Heart left ventricle (tissue), 16 donors: Measurements from ENCODE around the gene RUSF1. TPM values are rescaled to one million over a fixed set of nuclear protein-coding genes. Genes with fewer than 3 reads are reported as not detected.
"Not testable (repeated sequence)": the region's sequence is repeated elsewhere in the genome, so short reads cannot be mapped to it uniquely, and the experiment has no call there.

Experiments used
- ATAC-seq, 4 donors: fragments of 200-7000 bp; cut with Tn5 transposase; one replicate each; pipeline ENCODE4 v1.9.1; 2020 to 2022; ENCODE audit warnings: moderate library complexity in 4 of 4, mild to moderate bottlenecking in 3 of 4, moderate number of reproducible peaks in 1 of 4
- DNase-seq, 5 donors: peaks; one replicate each; pipeline ENCODE4 v3.0.0-alpha.2; 2020
- H3K27ac ChIP-seq, 12 donors: fragments of 200-600 bp; sonication (generic) in 4 of 12; one replicate each; pipeline versions ENCODE4 v1.5.0 to v1.8.0; 2016 to 2022; ENCODE audit warnings: mild to moderate bottlenecking in 2 of 12
- H3K27me3 ChIP-seq, 9 donors: fragments of 200-600 bp; sonication (generic) in 2 of 9; one replicate each; pipeline versions ENCODE4 v1.5.1 to v1.8.0; 2016 to 2022; ENCODE audit warnings: mild to moderate bottlenecking in 3 of 9
- H3K36me3 ChIP-seq, 9 donors: fragments of 200-600 bp; sonication (generic) in 2 of 9; one replicate each; pipeline versions ENCODE4 v1.5.0 to v1.8.0; 2018 to 2022; ENCODE audit warnings: mild to moderate bottlenecking in 2 of 9
- H3K4me1 ChIP-seq, 12 donors: fragments of 200-600 bp; sonication (generic) in 4 of 12; one replicate each; pipeline versions ENCODE4 v1.5.0 to v1.8.0; 2016 to 2022; ENCODE audit warnings: mild to moderate bottlenecking in 3 of 12
- H3K4me3 ChIP-seq, 12 donors: fragments of 200-600 bp; sonication (generic) in 4 of 12; one replicate each; pipeline versions ENCODE4 v1.5.0 to v1.8.0; 2017 to 2022; ENCODE audit warnings: mild to moderate bottlenecking in 9 of 12, moderate library complexity in 4 of 12
- H3K9me3 ChIP-seq, 12 donors: fragments of 200-600 bp; sonication (generic) in 4 of 12; one replicate each; pipeline versions ENCODE4 v1.5.0 to v1.8.0; 2016 to 2022; ENCODE audit warnings: mild to moderate bottlenecking in 1 of 12
- CTCF ChIP-seq, 12 donors: fragments of 200-600 bp; sonication (generic) in 4 of 12; IDR thresholded peaks; one replicate each; pipeline versions ENCODE4 v1.5.0 to v1.8.0; 2018 to 2022; ENCODE audit warnings: antibody characterized with exemption in 12 of 12, mild to moderate bottlenecking in 5 of 12
- POLR2A ChIP-seq, 2 donors: fragments of 450-650 bp; IDR thresholded peaks; one replicate each; pipeline ENCODE4 v1.6.1; 2017; ENCODE audit warnings: antibody characterized with exemption in 2 of 2, mild to moderate bottlenecking in 2 of 2, moderate library complexity in 2 of 2
- WGBS, 4 donors: extraction: QIAGEN DNeasy Blood & Tissue Kit in 2 of 4; methylation state at CpG; one replicate each; pipeline versions ENCODE4 v1.1.5 to v1.1.7; 2013 to 2018; 5-methylcytosine and 5-hydroxymethylcytosine counted together
- intact Hi-C, 10 donors: fragments of 100-400 bp; cut with DNase I; formaldehyde crosslinking; loops; one replicate each; pipeline versions ENCODE4 v1.11.1 to v1.14.2; 2022
- polyA plus RNA-seq, 2 donors: library from polyadenylated mRNA; stranded (reverse); fragments of 200-250 nt; gene quantifications; one replicate each; pipeline ENCODE4 v1.2.3, GENCODE V29; 2013
- total RNA-seq, 9 donors: library from RNA; depleted of rRNA in 2 of 9; stranded (reverse); fragments of >200 nt in 2 of 9; fragmentation: NEBNext Ultra II Directional in 3 of 9; extraction: Animal tissue kit (Norgen Biotek cat#: 25700) in 3 of 9; gene quantifications; one replicate each; pipeline versions ENCODE4 v1.1.0 to v1.2.4, GENCODE V29; 2016 to 2023
- donor health status: ischemic (EF 13 %, LVEDD 7.1; RV severe dilation, severe dysfunction).
- donor health status: healthy with polysubstance abuse.
- donor health status: DM: no; HTN: yes; CAD: no.
- donor health status: DM: no; HTN: no; CAD: no.
- donor health status: ischemic (EF 25% LVEDD 6.9; RV normal size, moderate dysfunction).
- donor health status: ischemic (EF 25% LVEDD 5.7; RV mildly dilated, moderate dysfunction).
- donor health status: healthy.
- donor health status: DM: yes; HTN: yes; CAD: no.
- donor health status: ischemic (EF 35%, LVEDD 5.7; RV mildly dilated, moderate dysfunction).
- donor health status: nonischemic (EF 11% LVEDD 7.7; RV severe dilation, severe dysfunction).
- donor health status: DM: yes; HTN: yes; CAD: no.
- donor health status: PGD.
- donor health status: ischemic (EF 29% LVEDD 5.4; RV normal size, mild dysfunction).
- donor health status: nonischemic (EF 23%, LVEDD 6.1; RV moderate dilation, normal function).

The RUSF1 gene
- total and polyA plus RNA-seq, 11 donors = 17.8 to 32.5 (median 22.4) TPM

- H3K9me3 ChIP-seq = no peaks in the 10 kb centered on the region
- H3K27me3 ChIP-seq = peaks cover 0 to 23% (median 7%) of the 10 kb centered on the region in 9 donors
- no peak for DNase-seq
- 50 to 69% (median 61%) methylated on average over 10 to 14 of the region's 14 CpGs for whole genome bisulfite sequencing, 4 donors
- peaks cover 8 to 30% (median 23%) of the 10 kb centered on the region in 12 donors for H3K4me1 ChIP-seq
- H3K4me3 ChIP-seq = no peak overlapping the region
- intact Hi-C loops = loop anchor here in 2 of 10 donors (1.0 to 10.0 kb wide), 2 partner anchors 13 to 220 kb away; no protein-coding TSS in a partner anchor
- ATAC-seq = no peak
- no peak overlapping the region for H3K27ac ChIP-seq
- TF ChIP-seq POLR2A (IDR thresholded peaks at IDR 0.05) (no peak), CTCF (IDR thresholded peaks at IDR 0.05) (no peak)
- peaks cover 0 to under 1% (median 0%) of the 10 kb centered on the region in 9 donors for H3K36me3 ChIP-seq
Observed at GRCh38 chr16:31484491-31485171, 23.6 kb downstream of the RUSF1 start.

- intact Hi-C loops = loop anchor here in 1 of 10 donors (10.0 kb wide), 1 partner anchor 221 kb away; no protein-coding TSS in a partner anchor
- WGBS, 4 donors = 94 to 96% (median 95%) methylated on average over 4 of the region's 4 CpGs
- not testable (repeated sequence) for H3K27ac ChIP-seq
Observed at GRCh38 chr16:31484048-31484447, 24.1 kb downstream of the RUSF1 start.

GRCh38 chr16:31483081-31483480 is 25.1 kb downstream of the RUSF1 start, which contains the start of gene SLC5A2:
TSS of gene SLC5A2 (plus strand) at chr16:31483123. CDS start at chr16:31483137, 14 bp downstream.
- Histone ChIP-seq H3K4me3 (no peak within 1 kb of the TSS), H3K9me3 (no peaks in the 10 kb centered on the region), H3K36me3 (peaks cover 0 to 4% (median 1%) of the 10 kb centered on the region in 9 donors), H3K27ac (no peak within 1 kb of the TSS), H3K4me1 (peaks cover 5 to 22% (median 16%) of the 10 kb centered on the region in 12 donors), H3K27me3 (peaks cover 0 to 23% (median 7%) of the 10 kb centered on the region in 9 donors)
- no peak for TF ChIP-seq POLR2A (IDR thresholded peaks at IDR 0.05)
- no peak for TF ChIP-seq CTCF (IDR thresholded peaks at IDR 0.05)
- ATAC-seq (no peak), DNase-seq (no peak)
- intact Hi-C loops = loop anchor here in 1 of 10 donors (10.0 kb wide), 1 partner anchor 222 kb away; no protein-coding TSS in a partner anchor
- 88 to 92% (median 91%) methylated on average over 4 of the region's 4 CpGs for WGBS, 4 donors

More at GRCh38 chr16:31484048-31484447, 24.1 kb downstream of the RUSF1 start:
- not testable (repeated sequence) for H3K36me3 ChIP-seq, DNase-seq, H3K4me3 ChIP-seq, H3K9me3 ChIP-seq, ATAC-seq
- peaks cover 0 to 23% (median 7%) of the 10 kb centered on the region in 9 donors for H3K27me3 ChIP-seq
- peaks cover 8 to 30% (median 23%) of the 10 kb centered on the region in 12 donors for H3K4me1 ChIP-seq

GRCh38 chr16:31480851-31481536 is 27.2 kb downstream of the RUSF1 start:
- DNase-seq (peak in 2 of 5 donors; percentile 58 to 64), ATAC-seq (no peak)
- TF ChIP-seq POLR2A (IDR thresholded peaks at IDR 0.05) = no peak
- TF ChIP-seq CTCF (IDR thresholded peaks at IDR 0.05) = no peak
- intact Hi-C loops = loop anchor here in 1 of 10 donors (10.0 kb wide), 1 partner anchor 224 kb away; no protein-coding TSS in a partner anchor
- 18 to 31% (median 26%) methylated on average over 6 to 7 of the region's 7 CpGs for WGBS, 4 donors
- Histone ChIP-seq H3K27me3 (peaks cover 0 to 7% (median 0%) of the 10 kb centered on the region in 9 donors), H3K36me3 (peaks cover 0 to 22% (median 14%) of the 10 kb centered on the region in 9 donors), H3K27ac (no peak overlapping the region), H3K4me3 (no peak overlapping the region), H3K9me3 (no peaks in the 10 kb centered on the region), H3K4me1 (peaks cover 0 to 18% (median 5%) of the 10 kb centered on the region in 12 donors)
